Measurements from ENCODE around the gene TRAFD1. TPM values are rescaled to one million over a fixed set of nuclear protein-coding genes. Genes with fewer than 3 reads are reported as not detected.

Gene TRAFD1
- total RNA-seq, 1 experiment from 2014 or later = 37.8 TPM

- no peak for TF ChIP-seq CTCF (conservative IDR thresholded peaks at IDR 0.05; ENCODE audit: low read depth, low read length)
- Histone ChIP-seq H3K36me3 (ENCODE audit: insufficient read depth, low read length, poor library complexity, severe bottlenecking) (peaks cover 3% of the 10 kb centered on the region), H3K27me3 (replicated peaks; ENCODE audit: insufficient read depth, low read depth, low read length, poor library complexity) (no peaks in the 10 kb centered on the region), H3K4me3 (ENCODE audit: low read depth, low read length, poor library complexity, severe bottlenecking) (no peak overlapping the region), H3K4me1 (ENCODE audit: insufficient read depth, low read length, poor library complexity, severe bottlenecking) (no peaks in the 10 kb centered on the region), H3K27ac (ENCODE audit: low read depth, low read length, poor library complexity, severe bottlenecking) (no peak overlapping the region), H3K9me3 (ENCODE audit: low read depth, low read length, poor library complexity, severe bottlenecking) (no peaks in the 10 kb centered on the region)
- POLR2A ChIA-PET (ENCODE audit: low non-redundant PET) = no interaction called here
- no TSS peak for BruUV-seq (replicated peaks)
- CTCF ChIA-PET = no interaction called here
- intact Hi-C loops (cut with micrococcal nuclease; ENCODE audit: unreplicated experiment) = no loop called here
- DNase-seq (ENCODE audit: low spot score) = no peak
These were observed 43.2 kb downstream of the TRAFD1 start for GRCh38 chr12:112168561-112168971.

GRCh38 chr12:112169161-112169872, 44.0 kb downstream of the TRAFD1 start:
- Histone ChIP-seq H3K4me1 (ENCODE audit: insufficient read depth, low read length, poor library complexity, severe bottlenecking) (no peaks in the 10 kb centered on the region), H3K27me3 (replicated peaks; ENCODE audit: insufficient read depth, low read depth, low read length, poor library complexity) (no peaks in the 10 kb centered on the region), H3K9me3 (ENCODE audit: low read depth, low read length, poor library complexity, severe bottlenecking) (no peaks in the 10 kb centered on the region), H3K4me3 (ENCODE audit: low read depth, low read length, poor library complexity, severe bottlenecking) (no peak overlapping the region), H3K27ac (ENCODE audit: low read depth, low read length, poor library complexity, severe bottlenecking) (no peak overlapping the region), H3K36me3 (ENCODE audit: insufficient read depth, low read length, poor library complexity, severe bottlenecking) (peaks cover 3% of the 10 kb centered on the region)
- ChIA-PET CTCF (no interaction called here), POLR2A (ENCODE audit: low non-redundant PET) (no interaction called here)
- no TSS peak for BruUV-seq (replicated peaks)
- no peak for DNase-seq (ENCODE audit: low spot score)
- intact Hi-C loops (cut with micrococcal nuclease; ENCODE audit: unreplicated experiment) = no loop called here
- TF ChIP-seq CTCF (conservative IDR thresholded peaks at IDR 0.05; ENCODE audit: low read depth, low read length) (no peak), EZH2 (IDR thresholded peaks at IDR 0.05; ENCODE audit: borderline replicate concordance, low read depth, low read length, poor library complexity, severe bottlenecking) (no peak)

GRCh38 chr12:112169966-112170365, 44.6 kb downstream of the TRAFD1 start:
- H3K4me3 ChIP-seq (ENCODE audit: low read depth, low read length, poor library complexity, severe bottlenecking) = no peak overlapping the region
- no peak overlapping the region for H3K27ac ChIP-seq (ENCODE audit: low read depth, low read length, poor library complexity, severe bottlenecking)
- intact Hi-C loops (cut with micrococcal nuclease; ENCODE audit: unreplicated experiment) = no loop called here
- no peaks in the 10 kb centered on the region for H3K9me3 ChIP-seq (ENCODE audit: low read depth, low read length, poor library complexity, severe bottlenecking)
- no peak for DNase-seq (ENCODE audit: low spot score)
- no TSS peak for BruUV-seq (replicated peaks)
- TF ChIP-seq EZH2 (IDR thresholded peaks at IDR 0.05; ENCODE audit: borderline replicate concordance, low read depth, low read length, poor library complexity, severe bottlenecking) (no peak), CTCF (conservative IDR thresholded peaks at IDR 0.05; ENCODE audit: low read depth, low read length) (no peak)
- no peaks in the 10 kb centered on the region for H3K27me3 ChIP-seq (replicated peaks; ENCODE audit: insufficient read depth, low read depth, low read length, poor library complexity)
- POLR2A ChIA-PET (ENCODE audit: low non-redundant PET) = no interaction called here
- no peaks in the 10 kb centered on the region for H3K4me1 ChIP-seq (ENCODE audit: insufficient read depth, low read length, poor library complexity, severe bottlenecking)
- peaks cover 3% of the 10 kb centered on the region for H3K36me3 ChIP-seq (ENCODE audit: insufficient read depth, low read length, poor library complexity, severe bottlenecking)
- CTCF ChIA-PET = no interaction called here

Measured in A673 (cell line).